A673 (cell line): ENCODE results near the gene SLC29A3. TPM values are rescaled to one million over a fixed set of nuclear protein-coding genes. Genes with fewer than 3 reads are reported as not detected.

Experiments used
- BruUV-seq: library from RNA; stranded (reverse); fragments of 400-500 nt; replicated peaks from 2 replicates; lab custom pipeline; 2021; lab: Mats Ljungman, UMichigan
- CTCF ChIA-PET: fragments of 300-600 bp; sonication (Branson Sonifier 250); formaldehyde crosslinking; loops from one replicate; lab custom pipeline; 2022; ENCODE audit warnings: antibody characterized with exemption; lab: Charles Lee
- POLR2A ChIA-PET: fragments of 300-600 bp; sonication (Branson Sonifier 250); formaldehyde crosslinking; loops from one replicate; lab custom pipeline; 2022; ENCODE audit warnings: antibody characterized with exemption; ENCODE audit not compliant: low non-redundant PET; lab: Charles Lee
- DNase-seq: peaks from one replicate; pipeline ENCODE4 v3.0.0-alpha.2; 2015; ENCODE audit warnings: low spot score
- H3K27ac ChIP-seq: fragments of 200-600 bp; sonication (generic); 2 replicates; pipeline ENCODE4 v1.5.1; 2016; ENCODE audit warnings: mixed run types, low read depth, mild to moderate bottlenecking, mixed read lengths, antibody characterized with exemption, low read length; ENCODE audit not compliant: poor library complexity, severe bottlenecking
- H3K27me3 ChIP-seq: fragments of 200-600 bp; sonication (generic); replicated peaks from 2 replicates; pipeline ENCODE4 v1.6.1; 2017; ENCODE audit warnings: mixed run types, low read depth, mild to moderate bottlenecking, mixed read lengths, antibody characterized with exemption, low read length; ENCODE audit not compliant: insufficient read depth, poor library complexity
- H3K36me3 ChIP-seq: fragments of 200-600 bp; sonication (generic); 2 replicates; pipeline ENCODE4 v1.6.1; 2016; ENCODE audit warnings: mixed run types, mild to moderate bottlenecking, mixed read lengths, antibody characterized with exemption, low read length; ENCODE audit not compliant: insufficient read depth, poor library complexity, severe bottlenecking
- H3K4me1 ChIP-seq: fragments of 200-600 bp; sonication (generic); 2 replicates; pipeline ENCODE4 v1.6.1; 2017; ENCODE audit warnings: mixed run types, mild to moderate bottlenecking, mixed read lengths, antibody characterized with exemption, low read length; ENCODE audit not compliant: insufficient read depth, poor library complexity, severe bottlenecking
- H3K4me3 ChIP-seq: fragments of 200-600 bp; sonication (generic); 2 replicates; pipeline ENCODE4 v1.5.1; 2016; ENCODE audit warnings: low read depth, mixed run types, mild to moderate bottlenecking, mixed read lengths, low read length; ENCODE audit not compliant: poor library complexity, severe bottlenecking
- H3K9me3 ChIP-seq: fragments of 200-600 bp; sonication (generic); 2 replicates; pipeline ENCODE4 v1.6.1; 2016; ENCODE audit warnings: mixed run types, low read depth, mild to moderate bottlenecking, mixed read lengths, antibody characterized with exemption, low read length; ENCODE audit not compliant: poor library complexity, severe bottlenecking
- EZH2 ChIP-seq: fragments of 200-600 bp; sonication (generic); IDR thresholded peaks from 2 replicates; pipeline ENCODE4 v1.6.1; 2017; ENCODE audit warnings: borderline replicate concordance, low read depth, mild to moderate bottlenecking, mixed read lengths, antibody characterized with exemption, low read length; ENCODE audit not compliant: poor library complexity, severe bottlenecking
- intact Hi-C: fragments of 100-400 bp; cut with micrococcal nuclease; formaldehyde crosslinking; loops from one replicate; pipeline ENCODE4 v1.10.0; 2022; ENCODE audit not compliant: unreplicated experiment
- total RNA-seq: library from RNA; stranded (reverse); gene quantifications from 2 replicates; pipeline ENCODE4 v1.2.3, GENCODE V29; 2021
- TF ChIP-seq, protein P1 (sequence below): fragments of 300-800, 200-600 bp; sonication (generic); conservative IDR thresholded peaks from 2 replicates; pipeline ENCODE4 v1.5.1; 2017; ENCODE audit warnings: low read depth, mild to moderate bottlenecking, antibody characterized with exemption, low read length, moderate library complexity, mixed read lengths

Gene SLC29A3
- total RNA-seq, 1 experiment from 2014 or later, result 6.1 TPM

DNA sequence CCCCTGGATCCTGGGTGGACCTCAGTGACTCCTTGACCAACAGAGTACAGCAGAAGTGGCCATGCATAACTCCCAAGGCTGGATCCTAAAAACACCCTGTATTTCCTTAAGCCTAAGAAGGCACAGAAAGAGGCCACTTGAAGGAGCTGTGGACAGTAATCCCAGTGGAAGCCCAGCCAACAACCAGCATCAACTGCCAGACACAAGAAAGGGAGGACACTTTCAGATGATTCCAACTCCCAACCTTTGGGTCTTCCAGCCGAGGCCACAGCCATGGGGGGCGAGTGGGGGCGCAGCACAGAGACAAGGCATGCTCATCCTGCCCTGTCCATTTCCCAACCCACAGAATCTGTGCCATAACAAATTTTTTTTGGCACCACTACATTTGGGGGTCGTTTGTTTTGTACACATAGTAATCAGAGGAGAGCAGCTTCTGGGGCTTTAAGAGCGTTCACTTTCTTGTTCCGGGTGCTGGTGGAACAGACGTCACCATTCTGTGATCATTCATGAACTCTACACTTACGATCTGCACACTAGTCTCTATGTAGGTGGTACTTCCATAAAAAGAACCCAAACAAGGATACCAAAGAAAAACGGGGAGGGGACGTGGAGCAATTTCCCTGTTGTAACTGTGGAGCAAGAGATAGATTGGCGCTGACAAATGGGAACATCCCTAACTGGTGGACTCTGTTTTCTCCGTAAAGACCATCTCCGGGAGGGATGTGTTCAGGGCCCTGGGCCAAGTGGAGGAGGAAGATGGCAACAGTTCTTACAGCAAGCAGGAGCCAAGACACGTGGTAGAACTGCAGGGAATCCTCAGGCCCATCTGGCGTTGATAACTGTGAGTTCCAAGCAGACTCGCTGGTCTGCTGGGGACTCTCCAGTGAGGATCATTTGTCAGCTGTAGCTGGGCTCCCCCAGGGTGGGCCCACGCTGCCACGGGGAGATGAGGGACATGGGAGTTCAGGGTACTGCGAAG, 6.0 kb upstream of the SLC29A3 start:
- DNase-seq, result peak; percentile 17
- no TSS peak for BruUV-seq
- intact Hi-C loops, result loop anchor here (10.0 kb wide), 4 partner anchors 252 to 1022 kb away; no protein-coding TSS in a partner anchor
- H3K27me3 ChIP-seq, result no peaks in the 10 kb centered on the region
- no peak overlapping the region for H3K27ac ChIP-seq
- CTCF ChIA-PET, result interaction anchor here (0.6 to 1.6 kb wide), 4 partner anchors 260 to 707 kb away, joined by 3 to 8 read pairs (median 4); no protein-coding TSS in a partner anchor
- no peaks in the 10 kb centered on the region for H3K36me3 ChIP-seq
- H3K9me3 ChIP-seq, result peaks cover 4% of the 10 kb centered on the region
- H3K4me3 ChIP-seq, result no peak overlapping the region
- TF ChIP-seq EZH2, result no peak
- TF ChIP-seq, protein P1, sequence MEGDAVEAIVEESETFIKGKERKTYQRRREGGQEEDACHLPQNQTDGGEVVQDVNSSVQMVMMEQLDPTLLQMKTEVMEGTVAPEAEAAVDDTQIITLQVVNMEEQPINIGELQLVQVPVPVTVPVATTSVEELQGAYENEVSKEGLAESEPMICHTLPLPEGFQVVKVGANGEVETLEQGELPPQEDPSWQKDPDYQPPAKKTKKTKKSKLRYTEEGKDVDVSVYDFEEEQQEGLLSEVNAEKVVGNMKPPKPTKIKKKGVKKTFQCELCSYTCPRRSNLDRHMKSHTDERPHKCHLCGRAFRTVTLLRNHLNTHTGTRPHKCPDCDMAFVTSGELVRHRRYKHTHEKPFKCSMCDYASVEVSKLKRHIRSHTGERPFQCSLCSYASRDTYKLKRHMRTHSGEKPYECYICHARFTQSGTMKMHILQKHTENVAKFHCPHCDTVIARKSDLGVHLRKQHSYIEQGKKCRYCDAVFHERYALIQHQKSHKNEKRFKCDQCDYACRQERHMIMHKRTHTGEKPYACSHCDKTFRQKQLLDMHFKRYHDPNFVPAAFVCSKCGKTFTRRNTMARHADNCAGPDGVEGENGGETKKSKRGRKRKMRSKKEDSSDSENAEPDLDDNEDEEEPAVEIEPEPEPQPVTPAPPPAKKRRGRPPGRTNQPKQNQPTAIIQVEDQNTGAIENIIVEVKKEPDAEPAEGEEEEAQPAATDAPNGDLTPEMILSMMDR, result no peak
- peaks cover 8% of the 10 kb centered on the region for H3K4me1 ChIP-seq
- POLR2A ChIA-PET, result interaction anchor here (0.6 kb wide), 1 partner anchor 495 kb away, joined by 3 read pairs; no protein-coding TSS in a partner anchor

DNA sequence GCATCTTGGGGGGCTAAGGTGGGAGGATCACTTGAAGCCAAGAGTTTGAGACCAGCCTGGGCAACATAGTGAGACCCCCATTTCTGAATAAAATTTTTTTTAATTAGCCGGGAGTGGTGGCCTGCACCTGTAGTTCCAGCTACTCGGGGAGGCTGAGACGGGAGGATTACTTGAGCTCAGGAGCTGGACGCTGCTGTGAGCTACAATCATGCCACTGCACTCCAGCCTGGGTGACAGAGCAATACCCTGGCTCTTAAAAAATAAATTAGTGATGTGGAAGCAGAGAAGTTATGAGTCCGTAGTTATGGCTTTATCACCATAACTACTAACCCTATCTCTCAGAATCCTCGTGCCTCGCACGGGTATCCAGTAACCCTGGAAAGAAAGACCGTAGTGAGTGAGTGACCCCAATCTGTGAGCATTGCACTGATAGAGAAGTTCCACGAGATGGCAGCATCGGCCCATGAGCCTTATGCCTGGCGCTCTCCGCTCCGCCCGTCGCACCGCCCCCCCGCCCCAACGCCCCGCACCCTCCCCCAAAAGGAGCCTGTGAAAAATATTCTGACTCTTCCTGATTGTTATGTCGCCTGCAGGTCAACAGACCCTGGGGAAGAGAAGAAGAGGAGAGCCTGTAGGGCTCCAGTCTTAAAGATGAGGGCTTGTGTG, 4.9 kb upstream of the SLC29A3 start:
- peak; percentile 60 for DNase-seq
- no peak overlapping the region for H3K27ac ChIP-seq
- POLR2A ChIA-PET, result interaction anchor here (0.6 to 0.7 kb wide), 2 partner anchors 494 to 1378 kb away, joined by 3 to 4 read pairs; partner anchors contain the start of gene MCU
- BruUV-seq, result no TSS peak
- TF ChIP-seq EZH2, result no peak
- TF ChIP-seq, protein P1, result peak; percentile 66
- no peak overlapping the region for H3K4me3 ChIP-seq
- H3K9me3 ChIP-seq, result peaks cover 4% of the 10 kb centered on the region
- peaks cover 8% of the 10 kb centered on the region for H3K4me1 ChIP-seq
- no peaks in the 10 kb centered on the region for H3K36me3 ChIP-seq
- intact Hi-C loops, result loop anchor here (2.0 to 10.0 kb wide), 5 partner anchors 251 to 1021 kb away; no protein-coding TSS in a partner anchor
- CTCF ChIA-PET, result interaction anchor here (0.8 to 1.6 kb wide), 5 partner anchors 81 to 582 kb away, joined by 3 to 10 read pairs (median 4); no protein-coding TSS in a partner anchor
- no peaks in the 10 kb centered on the region for H3K27me3 ChIP-seq

DNA sequence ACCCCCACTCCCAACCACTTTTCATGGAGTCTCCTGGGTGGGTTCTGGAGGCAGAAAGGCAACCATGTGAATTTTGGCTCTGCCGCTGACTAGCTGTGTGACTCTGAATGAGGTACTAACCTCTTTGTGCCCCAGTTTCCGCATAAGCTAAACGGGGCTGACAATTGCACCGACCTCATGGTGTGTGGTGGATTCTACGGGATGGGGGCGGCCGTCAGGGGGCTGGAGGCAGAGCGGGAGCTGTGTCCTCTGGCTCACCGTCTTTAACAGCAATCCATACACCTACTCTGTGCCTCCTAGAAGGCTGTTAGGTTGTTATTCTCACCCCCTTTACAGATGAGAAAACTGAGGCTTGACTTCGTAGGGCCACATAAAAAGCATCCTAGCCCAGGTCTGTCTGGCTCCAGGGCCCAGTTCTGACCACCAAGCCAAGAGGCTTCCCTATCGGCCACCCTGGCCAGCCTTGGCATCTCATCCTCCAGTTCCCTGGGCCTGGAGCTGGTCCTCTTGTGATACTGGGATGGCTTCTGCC, 4.3 kb upstream of the SLC29A3 start:
- TF ChIP-seq, protein P1, result no peak
- no peak for TF ChIP-seq EZH2
- POLR2A ChIA-PET, result no interaction called here
- CTCF ChIA-PET, result interaction anchor here (0.8 to 1.6 kb wide), 3 partner anchors 82 to 497 kb away, joined by 3 to 10 read pairs (median 8); no protein-coding TSS in a partner anchor
- Histone ChIP-seq H3K36me3 (no peaks in the 10 kb centered on the region), H3K9me3 (peaks cover 4% of the 10 kb centered on the region), H3K4me1 (peaks cover 10% of the 10 kb centered on the region), H3K27me3 (no peaks in the 10 kb centered on the region), H3K4me3 (no peak overlapping the region), H3K27ac (no peak overlapping the region)
- DNase-seq, result no peak
- no TSS peak for BruUV-seq
- intact Hi-C loops, result loop anchor here (2.0 to 10.0 kb wide), 7 partner anchors 250 to 1020 kb away; no protein-coding TSS in a partner anchor
